Chondrocyte (in vitro differentiated cells): ENCODE data around the gene NT5C1A. TPM values are rescaled to one million over a fixed set of nuclear protein-coding genes. Genes with fewer than 3 reads are reported as not detected.

Experiments
- DNase-seq: peaks from one replicate; pipeline ENCODE4 v3.0.0; 2021; ENCODE audit warnings: mixed read lengths, low spot score
- H3K27ac Mint-ChIP-seq: one replicate; pipeline ENCODE4 v1.8.0; 2021; ENCODE audit warnings: mild to moderate bottlenecking, moderate library complexity, mixed read lengths; ENCODE audit not compliant: unreplicated experiment
- H3K27me3 Mint-ChIP-seq: 2 replicates; pipeline ENCODE4 v1.8.0; 2021; ENCODE audit warnings: low read depth, mixed read lengths
- H3K36me3 Mint-ChIP-seq: 2 replicates; pipeline ENCODE4 v1.8.0; 2021; ENCODE audit warnings: low read depth, mixed read lengths
- H3K4me1 Mint-ChIP-seq: 2 replicates; pipeline ENCODE4 v1.8.0; 2021; ENCODE audit warnings: low read depth, mild to moderate bottlenecking, mixed read lengths
- H3K4me3 Mint-ChIP-seq: one replicate; pipeline ENCODE4 v1.8.0; 2021; ENCODE audit warnings: mild to moderate bottlenecking, moderate library complexity, mixed read lengths; ENCODE audit not compliant: unreplicated experiment
- H3K9me3 Mint-ChIP-seq: 2 replicates; pipeline ENCODE4 v1.8.0; 2021; ENCODE audit warnings: low read depth, mixed read lengths
- total RNA-seq: library from RNA; stranded (reverse); gene quantifications from 3 replicates; pipeline ENCODE4 v1.2.1, GENCODE V29; 2021
- TF ChIP-seq, protein P1 (sequence below): fragments of 200-600 bp; sonication (generic); IDR thresholded peaks from 2 replicates; pipeline ENCODE4 v1.5.0; 2021; ENCODE audit warnings: antibody characterized with exemption, mild to moderate bottlenecking, moderate library complexity

Gene NT5C1A
- total RNA-seq, 1 donor from 2014 or later = 0.32 TPM

DNA sequence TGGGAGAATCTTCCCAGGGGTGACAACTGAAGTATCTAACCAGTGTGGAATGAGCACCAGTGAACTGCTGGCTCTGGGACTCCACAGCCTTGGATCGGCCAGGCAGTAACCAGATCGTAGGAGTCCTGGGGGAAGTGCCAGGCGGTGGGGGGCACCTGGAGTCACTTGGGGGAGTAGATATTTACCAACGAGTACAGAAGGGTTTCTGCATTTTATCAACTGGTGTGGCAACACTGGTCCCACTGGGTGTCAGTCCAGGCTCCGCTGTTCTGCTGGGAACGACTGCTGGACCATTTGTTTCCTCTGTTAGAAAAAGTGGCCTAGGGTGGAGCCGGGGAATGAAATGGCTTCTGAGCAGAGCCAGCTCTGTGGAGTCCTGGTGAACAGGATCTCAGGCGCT is 46.9 kb downstream of the NT5C1A start:
- no peaks in the 10 kb centered on the region for H3K27me3 Mint-ChIP-seq
- no peak overlapping the region for H3K4me3 Mint-ChIP-seq
- DNase-seq = no peak
- peaks cover 26% of the 10 kb centered on the region for H3K36me3 Mint-ChIP-seq
- TF ChIP-seq, protein P1, sequence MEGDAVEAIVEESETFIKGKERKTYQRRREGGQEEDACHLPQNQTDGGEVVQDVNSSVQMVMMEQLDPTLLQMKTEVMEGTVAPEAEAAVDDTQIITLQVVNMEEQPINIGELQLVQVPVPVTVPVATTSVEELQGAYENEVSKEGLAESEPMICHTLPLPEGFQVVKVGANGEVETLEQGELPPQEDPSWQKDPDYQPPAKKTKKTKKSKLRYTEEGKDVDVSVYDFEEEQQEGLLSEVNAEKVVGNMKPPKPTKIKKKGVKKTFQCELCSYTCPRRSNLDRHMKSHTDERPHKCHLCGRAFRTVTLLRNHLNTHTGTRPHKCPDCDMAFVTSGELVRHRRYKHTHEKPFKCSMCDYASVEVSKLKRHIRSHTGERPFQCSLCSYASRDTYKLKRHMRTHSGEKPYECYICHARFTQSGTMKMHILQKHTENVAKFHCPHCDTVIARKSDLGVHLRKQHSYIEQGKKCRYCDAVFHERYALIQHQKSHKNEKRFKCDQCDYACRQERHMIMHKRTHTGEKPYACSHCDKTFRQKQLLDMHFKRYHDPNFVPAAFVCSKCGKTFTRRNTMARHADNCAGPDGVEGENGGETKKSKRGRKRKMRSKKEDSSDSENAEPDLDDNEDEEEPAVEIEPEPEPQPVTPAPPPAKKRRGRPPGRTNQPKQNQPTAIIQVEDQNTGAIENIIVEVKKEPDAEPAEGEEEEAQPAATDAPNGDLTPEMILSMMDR = no peak
- H3K27ac Mint-ChIP-seq = peak overlapping the region; percentile 95
- peaks cover 51% of the 10 kb centered on the region for H3K4me1 Mint-ChIP-seq
- H3K9me3 Mint-ChIP-seq = no peaks in the 10 kb centered on the region

DNA sequence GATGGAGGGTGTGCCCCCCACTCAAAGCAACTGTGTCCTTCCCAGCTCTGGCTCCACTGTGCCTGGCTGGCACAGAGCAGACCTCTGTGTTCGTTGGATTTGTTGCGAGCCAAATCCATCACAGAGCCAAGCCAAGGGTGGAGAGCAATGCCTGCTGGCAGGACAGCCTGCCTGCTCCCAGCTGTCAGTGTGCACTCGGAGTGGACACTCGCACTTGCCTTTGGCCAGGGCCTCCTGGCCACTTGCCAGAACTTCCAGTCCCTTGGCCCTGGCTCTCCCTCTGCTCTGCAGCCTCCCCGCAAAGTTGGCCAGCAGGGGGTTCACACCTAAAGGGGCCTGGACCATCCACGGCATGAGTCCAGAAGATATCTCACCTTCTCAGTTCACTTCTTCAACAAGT is 48.9 kb downstream of the NT5C1A start:
- no peak for DNase-seq
- TF ChIP-seq, protein P1 = no peak
- Mint-ChIP-seq H3K4me3 (no peak overlapping the region), H3K36me3 (peaks cover 20% of the 10 kb centered on the region), H3K27ac (peak overlapping the region; percentile 29), H3K9me3 (no peaks in the 10 kb centered on the region), H3K4me1 (peaks cover 44% of the 10 kb centered on the region), H3K27me3 (no peaks in the 10 kb centered on the region)

DNA sequence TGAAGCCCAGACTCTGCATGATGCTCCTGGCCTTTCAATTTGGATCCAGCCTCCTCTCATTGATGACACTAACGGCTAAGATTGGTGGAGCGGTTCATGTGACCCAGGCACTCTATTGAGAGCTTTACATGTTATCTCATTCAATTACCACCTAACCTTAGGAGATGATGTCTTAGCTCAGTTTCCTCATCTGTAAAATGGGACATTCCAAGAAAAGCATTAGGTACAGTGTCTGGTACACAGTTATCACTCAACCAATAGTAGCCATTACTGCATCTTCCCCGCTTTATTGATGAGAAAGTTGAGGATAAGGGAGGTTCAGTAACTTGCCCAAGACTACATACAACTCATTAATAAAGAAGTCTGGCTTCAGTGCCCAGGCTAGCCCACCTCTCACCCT is 49.5 kb downstream of the NT5C1A start:
- TF ChIP-seq, protein P1 = no peak
- Mint-ChIP-seq H3K4me3 (no peak overlapping the region), H3K27ac (no peak overlapping the region), H3K27me3 (no peaks in the 10 kb centered on the region), H3K4me1 (peaks cover 38% of the 10 kb centered on the region), H3K36me3 (peaks cover 17% of the 10 kb centered on the region), H3K9me3 (no peaks in the 10 kb centered on the region)
- no peak for DNase-seq

DNA sequence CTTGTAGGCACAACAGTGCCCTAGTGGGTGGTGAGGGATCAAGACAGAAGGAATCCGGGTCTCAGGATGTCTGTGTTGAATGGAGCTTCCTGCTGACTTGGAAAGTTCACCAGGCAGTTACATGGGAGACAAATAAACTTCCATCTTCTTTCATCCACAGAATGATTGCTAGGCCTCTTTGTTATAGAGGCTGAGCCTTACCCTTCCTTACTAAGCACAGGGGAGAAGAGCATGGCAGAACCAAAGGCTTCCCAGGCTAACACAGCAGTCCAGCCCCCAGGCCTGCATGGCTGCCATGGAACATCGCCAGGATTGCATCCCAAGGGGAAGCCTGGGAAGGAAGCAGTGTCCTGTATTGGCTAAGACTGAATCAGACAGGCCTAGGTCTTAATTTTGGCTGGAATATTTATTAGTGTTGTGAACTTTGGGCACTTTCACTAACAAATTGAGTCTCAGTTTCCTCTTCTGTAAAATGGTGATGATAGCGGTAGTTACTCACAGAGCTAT is 51.2 kb downstream of the NT5C1A start:
- TF ChIP-seq, protein P1 = no peak
- no peaks in the 10 kb centered on the region for H3K9me3 Mint-ChIP-seq
- no peak overlapping the region for H3K27ac Mint-ChIP-seq

DNA sequence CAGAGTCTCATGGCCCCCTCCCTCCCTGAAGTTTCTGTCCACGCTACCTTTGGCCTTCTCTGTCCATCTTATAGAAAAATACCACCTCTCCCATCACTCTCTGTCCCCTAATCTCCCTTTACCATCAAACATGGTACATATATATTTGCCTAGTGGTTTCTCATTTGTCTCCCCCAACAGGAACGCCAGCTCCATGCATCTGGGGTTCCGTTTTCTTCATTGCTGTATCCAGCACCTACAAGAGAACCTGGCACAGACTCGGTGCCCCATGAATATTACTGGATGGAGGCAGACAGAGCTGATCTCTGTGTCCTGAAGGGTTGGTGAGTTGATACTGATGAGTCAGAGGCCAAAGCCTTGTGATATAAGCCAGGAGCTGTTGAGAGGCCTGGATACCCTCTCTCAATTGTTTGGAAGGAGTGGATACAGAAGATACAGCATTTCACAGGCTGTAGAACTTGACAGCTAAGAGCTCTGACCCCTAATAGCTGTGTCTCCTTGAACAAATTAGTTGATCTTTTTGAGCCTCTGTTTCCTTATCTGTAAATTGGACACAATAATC is 54.3 kb downstream of the NT5C1A start:
- DNase-seq = no peak
- Mint-ChIP-seq H3K27me3 (no peaks in the 10 kb centered on the region), H3K4me3 (no peak overlapping the region), H3K27ac (no peak overlapping the region), H3K9me3 (no peaks in the 10 kb centered on the region), H3K36me3 (peaks cover 3% of the 10 kb centered on the region), H3K4me1 (peaks cover 6% of the 10 kb centered on the region)
- TF ChIP-seq, protein P1 = no peak

More for the DNA sequence above, 51.2 kb downstream of the NT5C1A start:
- DNase-seq = no peak
- H3K4me1 Mint-ChIP-seq = peaks cover 21% of the 10 kb centered on the region
- no peak overlapping the region for H3K4me3 Mint-ChIP-seq
- H3K27me3 Mint-ChIP-seq = no peaks in the 10 kb centered on the region
- peaks cover 11% of the 10 kb centered on the region for H3K36me3 Mint-ChIP-seq
